Activated CD4-positive, alpha-beta T cell treated with anti-CD3 and anti-CD28 coated beads, Interleukin-2, amount 10 ng/mL, durations not matched to agents 7 days and 5 days (primary cell): ENCODE results near the gene KLF15. TPM values are rescaled to one million over a fixed set of nuclear protein-coding genes. Genes with fewer than 3 reads are reported as not detected.

ENCODE experiments used
- CTCF ChIA-PET: fragments of 350-600 bp; sonication (Branson Sonifier 250); formaldehyde crosslinking; loops from one replicate; lab custom pipeline; 2021; ENCODE audit warnings: antibody characterized with exemption; lab: Charles Lee
- POLR2A ChIA-PET: fragments of 350-600 bp; sonication (Branson Sonifier 250); formaldehyde crosslinking; loops from one replicate; lab custom pipeline; 2021; ENCODE audit warnings: antibody characterized with exemption; lab: Charles Lee
- DNase-seq: peaks from one replicate; pipeline ENCODE4 v3.0.0-alpha.2; 2020
- H3K27ac Mint-ChIP-seq: one replicate; pipeline ENCODE4 v1.8.0; 2021; ENCODE audit warnings: mild to moderate bottlenecking, moderate library complexity, mixed read lengths
- H3K27me3 Mint-ChIP-seq: one replicate; pipeline ENCODE4 v1.8.0; 2021; ENCODE audit warnings: mixed read lengths
- H3K36me3 Mint-ChIP-seq: one replicate; pipeline ENCODE4 v1.8.0; 2021; ENCODE audit warnings: low read depth, mixed read lengths
- H3K4me1 Mint-ChIP-seq: one replicate; pipeline ENCODE4 v1.8.0; 2021; ENCODE audit warnings: mixed read lengths
- H3K4me3 Mint-ChIP-seq: one replicate; pipeline ENCODE4 v1.8.0; 2021; ENCODE audit warnings: mild to moderate bottlenecking, moderate library complexity, mixed read lengths
- H3K9me3 Mint-ChIP-seq: one replicate; pipeline ENCODE4 v1.8.0; 2021; ENCODE audit warnings: mixed read lengths
- total RNA-seq, 2 experiments: library from RNA; stranded (reverse); gene quantifications; one replicate each; pipeline ENCODE4 v1.2.3, GENCODE V29; 2021

KLF15 gene
- total RNA-seq, 2 experiments from 2014 or later, result not detected

DNA sequence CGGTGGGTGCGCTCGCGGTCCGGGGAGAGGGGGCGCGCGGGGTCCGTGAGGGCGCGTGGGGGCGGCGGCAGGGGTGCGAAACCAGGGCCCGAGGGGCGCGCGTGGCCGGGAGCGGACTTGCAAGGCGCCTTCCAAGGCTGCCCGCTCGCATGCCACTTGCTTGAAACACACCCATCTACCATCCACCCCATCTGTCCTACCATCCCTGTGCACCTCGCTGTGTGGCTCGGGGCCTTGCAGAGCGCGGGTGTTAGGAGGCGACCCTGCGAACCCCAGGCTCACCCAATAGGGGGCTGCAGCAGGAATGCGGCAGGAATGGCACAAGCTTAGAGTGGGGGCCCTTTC is 37.7 kb upstream of the KLF15 start:
- Mint-ChIP-seq H3K36me3 (no peaks in the 10 kb centered on the region), H3K9me3 (no peaks in the 10 kb centered on the region), H3K27ac (no peak overlapping the region), H3K27me3 (peaks cover 31% of the 10 kb centered on the region), H3K4me3 (no peak overlapping the region), H3K4me1 (peaks cover 5% of the 10 kb centered on the region)
- ChIA-PET POLR2A (no interaction called here), CTCF (no interaction called here)
- DNase-seq, result no peak

DNA sequence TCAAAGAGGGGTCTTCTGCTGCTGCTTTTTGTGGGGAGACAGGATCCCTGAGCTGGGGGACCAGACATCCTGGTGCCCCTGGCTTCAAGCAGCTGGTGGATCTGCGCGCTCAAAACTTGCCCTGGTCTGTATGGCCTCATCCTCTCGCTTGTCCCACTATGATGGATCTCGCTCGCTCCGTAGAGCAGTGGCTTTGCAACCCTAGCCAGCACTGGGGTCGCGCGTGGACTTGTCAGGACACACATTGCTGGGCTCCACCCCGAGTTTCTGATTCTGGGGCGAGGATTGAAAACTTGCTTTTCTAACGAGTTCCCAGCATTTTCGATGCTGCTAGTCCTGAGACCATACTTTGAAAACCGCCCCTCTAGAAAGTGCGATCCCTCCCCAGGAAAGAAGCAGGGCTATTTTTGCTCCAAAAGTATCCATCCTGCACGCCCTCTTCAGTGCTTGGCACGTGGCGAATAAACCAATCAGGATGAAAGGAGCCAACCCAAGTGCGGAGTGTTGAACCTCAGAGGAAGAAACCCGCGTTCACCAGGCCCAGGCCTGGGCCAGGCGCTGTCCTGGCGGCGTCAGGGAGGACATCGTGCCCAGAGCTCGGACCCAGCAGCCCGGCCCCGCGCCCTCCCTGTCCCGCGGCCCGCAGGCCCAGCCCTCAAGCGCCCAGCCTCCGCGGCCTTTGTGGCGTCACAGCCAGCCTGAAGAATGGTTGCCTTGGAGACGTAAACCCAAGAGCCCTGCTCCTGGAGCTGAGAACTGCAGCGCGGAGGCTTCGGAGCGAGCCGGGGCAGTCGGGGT is 37.2 kb upstream of the KLF15 start, which contains the start of gene CFAP100:
CFAP100 (plus strand) TSS at position 731 of the 798 bp plus-strand sequence. CDS start 1,092 bp downstream, outside the sequence.
- Mint-ChIP-seq H3K36me3 (no peaks in the 10 kb centered on the region), H3K4me3 (no peak within 1 kb of the TSS), H3K9me3 (no peaks in the 10 kb centered on the region), H3K27ac (no peak within 1 kb of the TSS), H3K27me3 (peaks cover 36% of the 10 kb centered on the region), H3K4me1 (peaks cover 9% of the 10 kb centered on the region)
- no peak for DNase-seq
- POLR2A ChIA-PET, result interaction anchor here (0.6 kb wide), 1 partner anchor 16 kb away, joined by 4 read pairs; no protein-coding TSS in a partner anchor
- CTCF ChIA-PET, result no interaction called here

DNA sequence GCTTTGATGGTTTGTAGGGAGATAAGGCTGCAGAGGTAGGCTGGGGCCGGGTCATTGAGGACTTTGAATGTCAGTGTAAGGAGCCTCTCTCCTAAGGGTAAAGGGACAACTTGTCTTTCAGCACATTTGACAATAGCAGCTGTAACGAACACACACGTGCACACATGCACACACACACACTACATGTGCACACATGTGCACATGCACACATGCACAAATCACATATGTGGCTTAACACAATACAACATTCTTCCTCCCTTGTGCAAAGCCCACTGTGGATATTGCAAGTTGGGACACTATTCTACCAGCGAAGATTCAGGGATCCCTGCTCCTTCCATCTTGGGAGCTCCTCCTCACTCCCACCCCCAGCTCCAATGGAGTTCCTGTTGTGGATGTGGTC is 36.4 kb upstream of the KLF15 start:
- Mint-ChIP-seq H3K4me1 (peaks cover 10% of the 10 kb centered on the region), H3K27me3 (peaks cover 39% of the 10 kb centered on the region), H3K9me3 (no peaks in the 10 kb centered on the region), H3K36me3 (no peaks in the 10 kb centered on the region), H3K4me3 (no peak overlapping the region), H3K27ac (no peak overlapping the region)
- CTCF ChIA-PET, result no interaction called here
- POLR2A ChIA-PET, result no interaction called here
- no peak for DNase-seq

DNA sequence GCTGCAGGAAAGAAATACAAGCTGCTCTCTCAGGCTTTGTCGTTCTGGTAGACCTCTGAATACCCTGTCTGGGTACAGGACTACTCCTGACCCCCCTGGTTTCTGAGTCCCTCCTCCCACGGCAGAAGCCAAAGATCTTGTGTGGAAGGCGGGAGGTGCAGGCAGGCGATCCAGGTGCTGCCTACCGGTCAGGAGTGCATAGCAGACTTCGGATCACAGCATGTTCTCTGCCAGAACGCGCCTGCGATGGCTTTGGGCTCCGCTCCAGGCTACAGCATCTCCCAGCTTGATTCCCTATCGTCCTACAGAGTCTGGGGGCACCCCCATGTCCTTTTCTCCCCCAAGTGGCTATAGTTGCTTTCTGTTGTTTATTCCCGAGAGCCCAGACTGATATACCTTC is 35.0 kb upstream of the KLF15 start:
- Mint-ChIP-seq H3K9me3 (no peaks in the 10 kb centered on the region), H3K27me3 (peaks cover 46% of the 10 kb centered on the region), H3K4me1 (peaks cover 10% of the 10 kb centered on the region), H3K4me3 (no peak overlapping the region), H3K27ac (no peak overlapping the region), H3K36me3 (no peaks in the 10 kb centered on the region)
- ChIA-PET POLR2A (no interaction called here), CTCF (no interaction called here)
- no peak for DNase-seq

DNA sequence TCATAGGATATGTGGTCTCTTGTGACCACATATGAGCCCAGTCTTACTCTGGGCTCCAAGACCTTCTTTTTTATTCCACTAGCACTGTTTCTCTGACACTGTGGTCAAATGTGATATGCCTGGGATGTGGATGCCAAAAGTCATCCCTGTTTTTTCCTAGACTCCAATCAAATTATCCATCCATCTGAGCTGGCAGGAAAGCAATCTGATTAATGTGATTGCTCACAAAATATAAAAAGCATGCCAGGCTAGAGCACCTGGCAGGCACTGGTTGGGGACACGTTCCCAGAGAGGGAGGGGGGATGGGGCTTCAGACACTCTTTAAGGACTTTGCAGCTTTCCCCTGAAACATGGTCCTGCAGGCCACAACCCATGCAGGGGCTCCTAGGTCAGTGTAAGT is 34.4 kb upstream of the KLF15 start:
- H3K4me1 Mint-ChIP-seq, result peaks cover 10% of the 10 kb centered on the region
- POLR2A ChIA-PET, result no interaction called here
- H3K27me3 Mint-ChIP-seq, result peaks cover 44% of the 10 kb centered on the region
- CTCF ChIA-PET, result interaction anchor here (0.9 to 1.2 kb wide), 2 partner anchors 9 to 25 kb away, joined by 3 to 4 read pairs; no protein-coding TSS in a partner anchor
- H3K4me3 Mint-ChIP-seq, result no peak overlapping the region
- no peaks in the 10 kb centered on the region for H3K36me3 Mint-ChIP-seq
- H3K9me3 Mint-ChIP-seq, result no peaks in the 10 kb centered on the region
- H3K27ac Mint-ChIP-seq, result no peak overlapping the region
- no peak for DNase-seq

DNA sequence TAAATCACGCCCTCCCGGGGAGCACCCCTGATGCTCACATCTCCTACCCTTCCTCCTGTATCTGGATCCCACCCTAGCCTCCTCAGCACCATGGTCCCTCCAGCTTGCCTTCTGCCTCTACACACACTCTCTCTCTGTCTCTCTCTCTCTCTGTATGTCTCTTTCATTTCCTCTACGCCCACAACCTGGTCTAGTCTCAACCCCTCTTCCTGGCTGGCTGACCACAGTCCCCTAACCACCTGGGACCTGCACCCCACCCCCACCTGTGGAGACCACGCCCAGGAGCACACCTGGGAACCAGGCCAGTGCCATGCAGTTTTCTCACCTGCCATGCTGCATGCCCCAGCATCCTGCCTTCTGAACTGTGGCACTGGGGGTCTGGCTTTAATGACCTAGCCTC is 33.5 kb upstream of the KLF15 start:
- H3K9me3 Mint-ChIP-seq, result no peaks in the 10 kb centered on the region
- no peaks in the 10 kb centered on the region for H3K36me3 Mint-ChIP-seq
- H3K4me3 Mint-ChIP-seq, result no peak overlapping the region
- POLR2A ChIA-PET, result no interaction called here
- peaks cover 48% of the 10 kb centered on the region for H3K27me3 Mint-ChIP-seq
- CTCF ChIA-PET, result interaction anchor here (0.9 to 1.2 kb wide), 2 partner anchors 8 to 26 kb away, joined by 3 to 4 read pairs; no protein-coding TSS in a partner anchor
- H3K27ac Mint-ChIP-seq, result no peak overlapping the region
- no peak for DNase-seq
- H3K4me1 Mint-ChIP-seq, result peaks cover 10% of the 10 kb centered on the region

DNA sequence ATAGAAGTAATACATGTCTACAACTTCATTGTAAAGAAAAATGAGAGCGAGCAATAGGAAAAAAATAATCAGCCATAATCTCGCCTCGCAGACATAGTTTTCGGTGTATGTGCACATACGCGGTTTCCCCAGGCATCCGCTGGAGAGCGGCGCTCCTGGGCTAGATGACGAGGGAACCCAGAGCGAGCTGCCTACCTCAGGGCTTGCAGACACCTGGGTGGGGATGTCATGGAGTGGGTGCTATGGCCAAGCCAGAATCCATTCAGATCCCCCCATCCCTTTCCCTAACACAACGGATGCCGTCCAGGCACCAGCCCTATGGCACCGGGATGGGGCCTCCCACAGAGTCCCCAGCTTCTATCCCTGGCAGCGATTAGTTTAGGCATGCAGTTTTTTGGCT is 33.0 kb upstream of the KLF15 start:
- Mint-ChIP-seq H3K4me3 (no peak overlapping the region), H3K4me1 (peaks cover 10% of the 10 kb centered on the region), H3K9me3 (no peaks in the 10 kb centered on the region), H3K36me3 (no peaks in the 10 kb centered on the region), H3K27ac (no peak overlapping the region), H3K27me3 (peaks cover 43% of the 10 kb centered on the region)
- ChIA-PET CTCF (no interaction called here), POLR2A (no interaction called here)
- DNase-seq, result no peak

DNA sequence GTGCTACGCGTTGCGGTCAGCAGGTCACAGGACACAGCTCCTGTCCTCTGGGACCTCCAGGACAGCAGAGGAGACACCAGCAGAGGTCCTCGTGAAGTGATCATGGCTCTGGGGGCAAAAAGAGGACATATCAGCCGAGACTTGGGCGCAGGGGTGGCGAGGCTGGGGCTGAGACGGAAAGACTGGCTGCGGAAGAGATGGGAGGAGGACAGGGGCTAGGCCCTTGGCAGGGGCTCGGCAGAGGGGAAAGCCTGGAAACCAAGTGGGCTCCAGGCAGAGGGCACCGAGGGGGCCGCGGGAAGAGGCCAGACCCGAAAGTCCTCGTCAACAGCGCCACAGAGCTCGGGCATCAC is 32.6 kb upstream of the KLF15 start:
- Mint-ChIP-seq H3K4me1 (peaks cover 10% of the 10 kb centered on the region), H3K27ac (no peak overlapping the region), H3K4me3 (no peak overlapping the region), H3K27me3 (peaks cover 40% of the 10 kb centered on the region), H3K9me3 (no peaks in the 10 kb centered on the region), H3K36me3 (no peaks in the 10 kb centered on the region)
- ChIA-PET POLR2A (no interaction called here), CTCF (no interaction called here)
- no peak for DNase-seq

DNA sequence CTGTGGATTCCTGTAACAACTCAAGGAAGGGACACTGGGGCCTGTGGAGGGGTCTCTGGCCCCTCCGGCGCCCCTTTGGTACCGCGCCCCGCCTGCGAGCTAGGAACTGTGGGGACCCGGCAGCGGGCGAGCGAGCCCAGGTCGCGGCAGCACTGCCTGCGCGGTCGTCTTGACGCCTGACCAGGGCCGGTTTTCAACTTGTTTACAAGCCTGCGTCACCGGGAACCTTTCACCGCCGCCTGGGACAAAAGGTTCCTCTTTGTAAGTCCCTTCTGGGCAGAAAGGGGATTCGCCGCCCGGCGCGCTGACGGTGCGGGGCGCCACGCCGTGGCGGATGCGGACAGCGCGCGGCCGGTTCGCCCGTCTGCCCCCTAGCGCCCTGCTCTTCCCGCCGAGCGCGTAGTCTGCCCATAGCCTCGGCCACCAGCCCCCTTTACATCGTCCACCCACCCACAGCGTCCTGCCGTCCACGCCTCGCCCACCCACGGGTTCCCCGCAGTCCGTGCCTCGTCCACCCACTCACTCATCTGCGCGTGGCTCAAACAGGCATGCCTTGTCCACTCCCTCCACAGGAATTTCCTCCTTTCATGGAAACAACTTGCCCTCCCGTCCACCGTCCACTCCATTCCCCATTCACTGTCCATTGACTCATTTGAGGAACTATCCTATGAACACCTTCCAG is 32.0 kb upstream of the KLF15 start:
- Mint-ChIP-seq H3K9me3 (no peaks in the 10 kb centered on the region), H3K27ac (no peak overlapping the region), H3K36me3 (no peaks in the 10 kb centered on the region), H3K4me3 (no peak overlapping the region), H3K4me1 (peaks cover 10% of the 10 kb centered on the region), H3K27me3 (peaks cover 38% of the 10 kb centered on the region)
- DNase-seq, result peak; percentile 28
- ChIA-PET POLR2A (no interaction called here), CTCF (interaction anchor here (0.9 kb wide), 1 partner anchor 457 kb away, joined by 3 read pairs; no protein-coding TSS in a partner anchor)

DNA sequence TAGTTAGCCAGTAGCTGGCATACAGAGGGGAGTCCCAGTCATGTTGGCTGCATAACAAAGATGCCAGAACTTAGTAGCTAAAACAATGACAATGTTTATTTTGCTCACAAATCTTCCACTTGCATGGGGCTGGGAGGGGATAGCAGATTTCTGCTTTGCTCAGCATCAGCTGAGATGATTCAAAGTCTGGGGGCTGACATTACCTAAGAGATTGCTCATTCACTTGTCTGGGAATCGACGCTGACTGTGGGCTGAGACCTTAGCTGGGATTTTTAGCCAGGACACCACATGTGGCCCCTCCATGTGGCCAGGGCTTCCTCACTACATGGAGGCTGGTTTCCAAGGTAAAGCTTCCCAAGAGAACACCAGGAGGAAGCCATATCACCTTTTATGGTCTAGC is 24.8 kb upstream of the KLF15 start:
- no peaks in the 10 kb centered on the region for H3K9me3 Mint-ChIP-seq
- H3K27ac Mint-ChIP-seq, result no peak overlapping the region
- ChIA-PET POLR2A (no interaction called here), CTCF (interaction anchor here (0.9 kb wide), 1 partner anchor 9 kb away, joined by 4 read pairs; no protein-coding TSS in a partner anchor)
- H3K36me3 Mint-ChIP-seq, result no peaks in the 10 kb centered on the region
- H3K4me1 Mint-ChIP-seq, result no peaks in the 10 kb centered on the region
- H3K27me3 Mint-ChIP-seq, result peaks cover 16% of the 10 kb centered on the region
- no peak for DNase-seq
- H3K4me3 Mint-ChIP-seq, result no peak overlapping the region

DNA sequence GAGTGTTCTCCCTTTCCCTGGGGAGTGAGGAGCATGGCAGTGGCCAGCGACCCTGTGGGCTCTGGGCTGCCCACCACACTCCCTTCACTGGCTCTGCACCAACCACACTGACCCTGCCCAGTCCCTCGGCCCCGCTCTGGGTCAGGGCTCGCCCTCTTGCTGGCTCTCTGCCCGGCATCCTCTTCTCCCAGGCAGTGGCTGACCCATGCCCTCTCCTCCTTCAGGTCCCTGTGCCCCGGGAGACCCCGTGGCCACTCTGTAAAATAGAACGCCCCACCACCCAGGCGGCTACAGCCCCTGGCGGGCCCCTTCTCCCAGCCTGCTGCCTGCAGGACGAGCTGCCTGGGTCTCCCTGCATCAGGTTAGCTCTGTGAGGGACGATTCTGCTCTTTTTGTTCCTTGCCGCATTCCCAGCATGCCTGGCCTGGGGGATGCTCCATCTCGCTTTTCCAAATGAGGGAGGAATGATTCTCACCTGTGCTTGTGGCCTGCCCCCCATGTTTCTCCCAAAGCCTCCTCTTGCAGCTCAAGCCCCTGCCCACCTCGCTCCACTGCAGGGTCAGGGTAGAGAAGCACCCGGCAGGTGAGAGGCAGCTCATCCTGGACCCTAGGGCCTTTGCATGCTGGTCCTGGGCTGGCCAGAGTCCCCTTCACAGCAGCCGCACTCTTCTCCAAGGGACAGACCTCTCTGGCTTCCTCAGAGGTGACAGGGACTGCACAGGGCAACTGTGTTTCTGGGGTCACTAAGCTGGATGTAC is 23.0 kb upstream of the KLF15 start:
- no peaks in the 10 kb centered on the region for H3K4me1 Mint-ChIP-seq
- CTCF ChIA-PET, result no interaction called here
- H3K27ac Mint-ChIP-seq, result no peak overlapping the region
- H3K27me3 Mint-ChIP-seq, result peaks cover 13% of the 10 kb centered on the region
- H3K36me3 Mint-ChIP-seq, result no peaks in the 10 kb centered on the region
- no peak for DNase-seq
- no peak overlapping the region for H3K4me3 Mint-ChIP-seq
- no peaks in the 10 kb centered on the region for H3K9me3 Mint-ChIP-seq
- POLR2A ChIA-PET, result no interaction called here

DNA sequence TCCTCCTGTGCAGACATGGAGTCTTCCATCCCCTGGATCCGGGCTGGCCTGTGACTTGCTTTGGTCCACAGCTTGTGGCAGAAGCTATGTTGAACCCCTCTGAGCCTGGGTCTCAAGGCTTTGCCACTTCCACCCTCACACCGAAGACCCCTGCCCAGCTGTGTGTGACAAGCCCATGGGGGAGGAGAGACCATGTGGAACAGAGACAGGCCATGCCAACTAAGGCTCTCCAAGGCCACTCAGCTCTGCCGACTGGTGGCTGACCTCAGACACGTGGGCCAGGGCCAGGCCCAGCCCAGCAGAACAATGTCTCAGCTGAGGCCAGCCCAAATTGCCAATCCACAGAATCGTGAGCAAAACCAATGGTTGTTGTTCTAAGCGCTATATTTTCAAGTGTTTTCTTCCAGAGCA is 21.1 kb upstream of the KLF15 start:
- ChIA-PET POLR2A (no interaction called here), CTCF (interaction anchor here (0.6 kb wide), 1 partner anchor 48 kb away, joined by 3 read pairs; no protein-coding TSS in a partner anchor)
- H3K27ac Mint-ChIP-seq, result no peak overlapping the region
- no peaks in the 10 kb centered on the region for H3K9me3 Mint-ChIP-seq
- no peaks in the 10 kb centered on the region for H3K36me3 Mint-ChIP-seq
- H3K27me3 Mint-ChIP-seq, result peaks cover 7% of the 10 kb centered on the region
- no peaks in the 10 kb centered on the region for H3K4me1 Mint-ChIP-seq
- H3K4me3 Mint-ChIP-seq, result no peak overlapping the region
- no peak for DNase-seq

DNA sequence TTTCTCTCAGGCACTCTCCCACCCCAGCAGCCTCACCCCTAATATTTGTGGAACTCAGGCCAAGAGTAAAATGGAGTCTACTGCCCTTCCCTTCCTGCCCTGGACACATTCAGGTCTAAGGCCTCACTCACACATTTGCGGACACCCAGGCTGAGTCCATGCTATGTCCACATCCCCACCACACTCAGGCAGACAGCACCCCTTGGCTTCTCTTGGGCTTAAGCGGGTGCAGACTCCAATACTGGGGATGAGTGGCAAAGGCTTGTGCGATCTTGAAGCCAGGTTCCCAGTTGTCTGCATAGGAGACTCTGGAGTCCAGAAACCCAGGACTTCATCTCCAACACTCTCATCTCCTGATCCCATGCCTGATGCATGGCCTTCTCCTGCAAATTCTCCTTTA is 20.0 kb upstream of the KLF15 start:
- POLR2A ChIA-PET, result no interaction called here
- no peaks in the 10 kb centered on the region for H3K4me1 Mint-ChIP-seq

More for the DNA sequence above, 20.0 kb upstream of the KLF15 start:
- Mint-ChIP-seq H3K27ac (no peak overlapping the region), H3K4me3 (no peak overlapping the region), H3K9me3 (no peaks in the 10 kb centered on the region), H3K27me3 (peaks cover 2% of the 10 kb centered on the region), H3K36me3 (no peaks in the 10 kb centered on the region)
- DNase-seq, result no peak
- CTCF ChIA-PET, result no interaction called here
